Activated B cell treated with CpG ODN at 0.5 μM for 24 hours (primary cell): ENCODE measurements around the gene VILL. TPM values are rescaled to one million over a fixed set of nuclear protein-coding genes. Genes with fewer than 3 reads are reported as not detected.
"Not testable (repeated sequence)": the region's sequence is repeated elsewhere in the genome, so short reads cannot be mapped to it uniquely, and the experiment has no call there.

ENCODE experiments used
- ATAC-seq: fragments of 200-7000 bp; cut with Tn5 transposase; one replicate; pipeline ENCODE4 v1.10.0; 2021; ENCODE audit warnings: low read depth, mild to moderate bottlenecking, moderate library complexity
- CTCF ChIA-PET: fragments of 350-600 bp; sonication (Branson Sonifier 250); formaldehyde crosslinking; loops from one replicate; lab custom pipeline; 2021; ENCODE audit warnings: antibody characterized with exemption; lab: Charles Lee
- POLR2A ChIA-PET: fragments of 350-600 bp; sonication (Branson Sonifier 250); formaldehyde crosslinking; loops from one replicate; lab custom pipeline; 2021; ENCODE audit warnings: antibody characterized with exemption; lab: Charles Lee
- DNase-seq: peaks from one replicate; pipeline ENCODE4 v3.0.0; 2022
- H3K27ac Mint-ChIP-seq: one replicate; pipeline ENCODE4 v1.8.0; 2020; ENCODE audit warnings: mixed read lengths
- H3K27me3 Mint-ChIP-seq: one replicate; pipeline ENCODE4 v1.8.0; 2021; ENCODE audit warnings: mixed read lengths
- H3K36me3 Mint-ChIP-seq: one replicate; pipeline ENCODE4 v1.8.0; 2021; ENCODE audit warnings: low read depth, mixed read lengths
- H3K4me1 Mint-ChIP-seq: one replicate; pipeline ENCODE4 v1.8.0; 2021; ENCODE audit warnings: mixed read lengths
- H3K4me3 Mint-ChIP-seq: one replicate; pipeline ENCODE4 v1.8.0; 2020; ENCODE audit warnings: mild to moderate bottlenecking, mixed read lengths
- H3K9me3 Mint-ChIP-seq: one replicate; pipeline ENCODE4 v1.8.0; 2020; ENCODE audit warnings: mixed read lengths
- CTCF ChIP-seq: fragments of 200-600 bp; IDR thresholded peaks from one replicate; pipeline ENCODE4 v1.8.0; 2022; ENCODE audit warnings: antibody characterized with exemption, mild to moderate bottlenecking
- intact Hi-C: fragments of 100-400 bp; cut with micrococcal nuclease; formaldehyde crosslinking; loops from one replicate; pipeline ENCODE4 v1.15.1; 2024
- total RNA-seq: library from RNA; stranded (reverse); gene quantifications from 2 replicates; pipeline ENCODE4 v1.2.3, GENCODE V29; 2022

The VILL gene
- total RNA-seq, 1 donor from 2014 or later, result 21.6 TPM

- no peak for ATAC-seq
Measured at GRCh38 chr3:38029400-38030125, 39.0 kb downstream of the VILL start, which contains the start of gene PLCD1. Gene PLCD1, minus strand, starts transcription at chr3:38029642. Its CDS starts 103 bp downstream, at chr3:38029539.

GRCh38 chr3:38030126-38031021 lies 39.8 kb downstream of the VILL start:
- H3K4me3 Mint-ChIP-seq, result peak overlapping the region; percentile 56
- H3K27ac Mint-ChIP-seq, result no peak overlapping the region
- intact Hi-C loops, result no loop called here
- TF ChIP-seq CTCF, result no peak
- no peaks in the 10 kb centered on the region for H3K9me3 Mint-ChIP-seq
- H3K27me3 Mint-ChIP-seq, result peaks cover 24% of the 10 kb centered on the region
- H3K4me1 Mint-ChIP-seq, result peaks cover 13% of the 10 kb centered on the region
- CTCF ChIA-PET, result no interaction called here
- POLR2A ChIA-PET, result interaction anchor here (0.6 to 0.8 kb wide), 2 partner anchors 9 to 563 kb away, joined by 3 to 4 read pairs; partner anchors contain the start of gene DLEC1
- ATAC-seq (no peak), DNase-seq (no peak)
- H3K36me3 Mint-ChIP-seq, result no peaks in the 10 kb centered on the region

More at GRCh38 chr3:38029400-38030125, 39.0 kb downstream of the VILL start, which contains the start of gene PLCD1:
- Mint-ChIP-seq H3K27ac (no peak within 1 kb of the TSS), H3K4me3 (peak within 1 kb of the TSS; percentile 56), H3K36me3 (peaks cover 2% of the 10 kb centered on the region), H3K27me3 (peaks cover 22% of the 10 kb centered on the region), H3K4me1 (peaks cover 20% of the 10 kb centered on the region), H3K9me3 (no peaks in the 10 kb centered on the region)
- ChIA-PET CTCF (no interaction called here), POLR2A (interaction anchor here (0.6 to 0.8 kb wide), 2 partner anchors 10 to 564 kb away, joined by 3 to 4 read pairs; partner anchors contain the start of gene DLEC1)
- intact Hi-C loops, result no loop called here
- TF ChIP-seq CTCF, result no peak
- DNase-seq, result no peak

GRCh38 chr3:38031022-38031994 lies 40.7 kb downstream of the VILL start:
- no peak for ATAC-seq
- H3K9me3 Mint-ChIP-seq, result no peaks in the 10 kb centered on the region
- peaks cover 24% of the 10 kb centered on the region for H3K27me3 Mint-ChIP-seq
- H3K36me3 Mint-ChIP-seq, result no peaks in the 10 kb centered on the region
- ChIA-PET POLR2A (no interaction called here), CTCF (no interaction called here)
- DNase-seq, result no peak
- H3K27ac Mint-ChIP-seq, result no peak overlapping the region
- peaks cover 8% of the 10 kb centered on the region for H3K4me1 Mint-ChIP-seq
- TF ChIP-seq CTCF, result no peak
- peak overlapping the region; percentile 37 for H3K4me3 Mint-ChIP-seq
- intact Hi-C loops, result no loop called here

- H3K27ac Mint-ChIP-seq, result no peak overlapping the region
- H3K4me3 Mint-ChIP-seq, result no peak overlapping the region
- H3K27me3 Mint-ChIP-seq, result peaks cover 24% of the 10 kb centered on the region
- DNase-seq (no peak), ATAC-seq (no peak)
- ChIA-PET POLR2A (no interaction called here), CTCF (no interaction called here)
- no peaks in the 10 kb centered on the region for H3K36me3 Mint-ChIP-seq
- no peaks in the 10 kb centered on the region for H3K9me3 Mint-ChIP-seq
- intact Hi-C loops, result no loop called here
- H3K4me1 Mint-ChIP-seq, result peaks cover 8% of the 10 kb centered on the region
- TF ChIP-seq CTCF, result no peak
Measured at GRCh38 chr3:38032328-38032865, 41.8 kb downstream of the VILL start.

- H3K4me1 Mint-ChIP-seq, intact Hi-C loops, H3K27ac Mint-ChIP-seq, ATAC-seq, POLR2A ChIA-PET, CTCF ChIA-PET, H3K36me3 Mint-ChIP-seq, H3K4me3 Mint-ChIP-seq, DNase-seq, H3K9me3 Mint-ChIP-seq: not testable (repeated sequence)
- H3K27me3 Mint-ChIP-seq, result peaks cover 22% of the 10 kb centered on the region
Measured at GRCh38 chr3:38033586-38033985, 43.0 kb downstream of the VILL start.

GRCh38 chr3:38034335-38034734 lies 43.7 kb downstream of the VILL start:
- H3K9me3 Mint-ChIP-seq, POLR2A ChIA-PET, DNase-seq, H3K4me3 Mint-ChIP-seq, H3K27ac Mint-ChIP-seq, intact Hi-C loops, ATAC-seq, H3K36me3 Mint-ChIP-seq: not testable (repeated sequence)
- CTCF ChIA-PET, result interaction anchor here (0.5 kb wide), 1 partner anchor 1222 kb away, joined by 3 read pairs; no protein-coding TSS in a partner anchor
- Mint-ChIP-seq H3K27me3 (peaks cover 22% of the 10 kb centered on the region), H3K4me1 (peaks cover 15% of the 10 kb centered on the region)
